Naive thymus-derived CD4-positive, alpha-beta T cell (primary cell): Measurements from ENCODE around the gene DEF6. TPM values are rescaled to one million over a fixed set of nuclear protein-coding genes. Genes with fewer than 3 reads are reported as not detected.
A peak's percentile ranks its signal among the peaks of the same experiment; 100 is the strongest.

Experiments
- ATAC-seq: fragments of 150-1000 bp; cut with Tn5 transposase; 2 replicates; pipeline ENCODE4 v1.10.0; 2021; ENCODE audit warnings: mild to moderate bottlenecking, moderate library complexity
- CTCF ChIA-PET: fragments of 350-600 bp; sonication (Branson Sonifier 250); formaldehyde crosslinking; loops from one replicate; lab custom pipeline; 2021; ENCODE audit warnings: antibody characterized with exemption; lab: Charles Lee
- POLR2A ChIA-PET: fragments of 350-600 bp; sonication (Branson Sonifier 250); formaldehyde crosslinking; loops from one replicate; lab custom pipeline; 2021; ENCODE audit warnings: antibody characterized with exemption, inconsistent platforms; lab: Charles Lee
- DNase-seq, 9 donors: peaks; one replicate each; pipeline versions ENCODE4 v3.0.0 to v3.0.0-alpha.2; 2020 to 2022; ENCODE audit warnings: mixed read lengths in 1 of 9
- H3K27ac ChIP-seq: one replicate; pipeline ENCODE4 v1.7.0; 2013; ENCODE audit warnings: mild to moderate bottlenecking, low read depth, low read length, moderate library complexity
- H3K27me3 ChIP-seq, 2 donors: one replicate each; pipeline ENCODE4 v1.7.0; 2013; ENCODE audit warnings: low read length in 2 of 2, mild to moderate bottlenecking in 2 of 2, moderate library complexity in 2 of 2; ENCODE audit not compliant: control insufficient read depth in 2 of 2, insufficient read depth in 2 of 2
- H3K36me3 ChIP-seq, 3 experiments: 1 replicate in 2 of 3; 2 replicates in 1 of 3; pipeline ENCODE4 v1.7.0; 2013; ENCODE audit warnings: low read length in 3 of 3, mild to moderate bottlenecking in 3 of 3, moderate library complexity in 1 of 3; ENCODE audit not compliant: insufficient read depth in 3 of 3, control insufficient read depth in 2 of 3
- H3K4me1 ChIP-seq, 2 donors: one replicate each; pipeline ENCODE4 v1.7.0; 2013; ENCODE audit warnings: low read length in 2 of 2, mild to moderate bottlenecking in 2 of 2, moderate library complexity in 1 of 2; ENCODE audit not compliant: control insufficient read depth in 2 of 2, insufficient read depth in 2 of 2
- H3K4me3 ChIP-seq: 2 replicates; pipeline ENCODE4 v1.7.0; 2013; ENCODE audit warnings: mild to moderate bottlenecking, low read length
- H3K9me3 ChIP-seq, 3 experiments: 1 replicate in 2 of 3; 2 replicates in 1 of 3; pipeline ENCODE4 v1.7.0; 2013; ENCODE audit warnings: low read length in 3 of 3; ENCODE audit not compliant: control insufficient read depth in 2 of 3
- H3K27ac Mint-ChIP-seq, 9 donors: one replicate each; pipeline ENCODE4 v1.8.0; 2020 to 2022; ENCODE audit warnings: mixed read lengths in 9 of 9, mild to moderate bottlenecking in 8 of 9, moderate library complexity in 5 of 9, inconsistent platforms in 2 of 9
- H3K27me3 Mint-ChIP-seq, 5 donors: one replicate each; pipeline ENCODE4 v1.8.0; 2021 to 2022; ENCODE audit warnings: mixed read lengths in 5 of 5, mild to moderate bottlenecking in 1 of 5
- H3K36me3 Mint-ChIP-seq, 5 donors: one replicate each; pipeline ENCODE4 v1.8.0; 2020 to 2022; ENCODE audit warnings: mixed read lengths in 5 of 5, mild to moderate bottlenecking in 3 of 5, inconsistent platforms in 1 of 5
- H3K4me1 Mint-ChIP-seq, 7 donors: one replicate each; pipeline ENCODE4 v1.8.0; 2020 to 2022; ENCODE audit warnings: mixed read lengths in 7 of 7, mild to moderate bottlenecking in 3 of 7, inconsistent platforms in 1 of 7
- H3K4me3 Mint-ChIP-seq, 10 donors: one replicate each; pipeline ENCODE4 v1.8.0; 2020 to 2022; ENCODE audit warnings: mild to moderate bottlenecking in 10 of 10, mixed read lengths in 10 of 10, moderate library complexity in 6 of 10, inconsistent platforms in 2 of 10
- H3K9me3 Mint-ChIP-seq, 11 donors: one replicate each; pipeline ENCODE4 v1.8.0; 2020 to 2022; ENCODE audit warnings: mixed read lengths in 11 of 11, mild to moderate bottlenecking in 4 of 11, inconsistent platforms in 1 of 11, moderate library complexity in 1 of 11
- intact Hi-C, 2 donors: fragments of 100-400 bp; cut with micrococcal nuclease; formaldehyde crosslinking; loops; one replicate each; pipeline ENCODE4 v1.15.1; 2023
- polyA plus RNA-seq, 2 donors: library from polyadenylated mRNA; unstranded; fragments of 300-500 nt; fragmentation: Illumina TruSeq; gene quantifications; one replicate each; pipeline ENCODE4 v1.2.3, GENCODE V29; 2021
- total RNA-seq, 6 experiments: library from RNA in 5 of 6; stranded (reverse) in 5 of 6; gene quantifications; 1 replicate in 5 of 6; 2 replicates in 1 of 6; pipeline ENCODE4 v1.2.3 and lab custom pipeline; 2021 to 2026

DEF6 gene
- total and polyA plus RNA-seq, 7 experiments from 2014 or later, result 113 to 250 (median 225) TPM

DNA sequence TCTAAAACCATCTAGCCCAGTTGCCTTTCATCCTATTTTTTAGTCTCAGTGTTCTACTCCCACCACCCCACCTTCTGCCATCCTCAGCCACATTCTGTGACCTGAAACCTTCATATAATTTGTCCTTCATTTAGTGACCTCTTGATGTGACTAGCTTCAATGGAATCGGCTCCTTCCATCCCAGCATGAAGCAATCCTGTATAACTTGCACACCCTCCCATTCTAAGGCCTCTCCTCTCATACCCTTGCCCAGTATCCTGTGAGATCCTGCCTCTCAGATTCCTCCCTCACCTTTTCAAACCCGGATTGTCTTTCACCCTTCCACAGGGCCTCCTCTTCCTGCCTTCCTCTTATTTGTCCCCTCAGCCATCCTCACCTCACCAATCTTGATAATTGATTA is 35.0 kb upstream of the DEF6 start:
- peaks cover 15 to 17% of the 10 kb centered on the region in 2 donors for H3K4me1 ChIP-seq

GRCh38 chr6:35264550-35265274 is 32.9 kb upstream of the DEF6 start:
- DNase-seq, result no peak
- Histone ChIP-seq H3K36me3 (no peaks in the 10 kb centered on the region), H3K27me3 (no peaks in the 10 kb centered on the region), H3K9me3 (no peaks in the 10 kb centered on the region), H3K4me1 (peaks cover 8 to 9% of the 10 kb centered on the region in 2 donors), H3K27ac (no peak overlapping the region), H3K4me3 (no peak overlapping the region)
- Mint-ChIP-seq H3K27me3 (no peaks in the 10 kb centered on the region), H3K36me3 (peaks cover 0 to 11% (median 7%) of the 10 kb centered on the region in 5 donors), H3K9me3 (peaks cover 0 to 2% (median 0%) of the 10 kb centered on the region in 11 donors), H3K4me1 (peaks cover 42 to 76% (median 63%) of the 10 kb centered on the region in 7 donors), H3K4me3 (no peak overlapping the region), H3K27ac (peak overlapping the region in 6 of 9 donors; percentile 15 to 78 (median 70))
- no peak for ATAC-seq
- intact Hi-C loops, result no loop called here
- ChIA-PET CTCF (interaction anchor here (0.9 kb wide), 1 partner anchor 30 kb away, joined by 3 read pairs; no protein-coding TSS in a partner anchor), POLR2A (interaction anchor here (0.6 kb wide), 1 partner anchor 512 kb away, joined by 3 read pairs; no protein-coding TSS in a partner anchor)

More for the DNA sequence above, 35.0 kb upstream of the DEF6 start:
- Mint-ChIP-seq H3K9me3 (peaks cover 0 to 2% (median 0%) of the 10 kb centered on the region in 11 donors), H3K27ac (peak overlapping the region in 8 of 9 donors; percentile 6 to 71 (median 26)), H3K4me3 (peak overlapping the region in 6 of 10 donors; percentile 0 to 19 (median 7)), H3K4me1 (peaks cover 42 to 75% (median 61%) of the 10 kb centered on the region in 7 donors), H3K36me3 (peaks cover 0 to 10% (median 4%) of the 10 kb centered on the region in 5 donors), H3K27me3 (no peaks in the 10 kb centered on the region)
- H3K4me3 ChIP-seq, result no peak overlapping the region
- no peak for ATAC-seq
- ChIA-PET CTCF (no interaction called here), POLR2A (no interaction called here)
- peaks cover 0 to 9% (median 0%) of the 10 kb centered on the region in 3 experiments for H3K36me3 ChIP-seq
- no peaks in the 10 kb centered on the region for H3K9me3 ChIP-seq
- no peak overlapping the region for H3K27ac ChIP-seq
- no peak for DNase-seq
- H3K27me3 ChIP-seq, result no peaks in the 10 kb centered on the region
- intact Hi-C loops, result no loop called here

- DNase-seq (no peak), ATAC-seq (no peak)
- intact Hi-C loops, result no loop called here
- ChIA-PET CTCF (interaction anchor here (0.8 to 0.9 kb wide), 2 partner anchors 29 to 183 kb away, joined by 3 to 10 read pairs; no protein-coding TSS in a partner anchor), POLR2A (no interaction called here)
- no peaks in the 10 kb centered on the region for H3K9me3 ChIP-seq
- no peaks in the 10 kb centered on the region for H3K27me3 ChIP-seq
- Mint-ChIP-seq H3K9me3 (no peaks in the 10 kb centered on the region), H3K4me3 (no peak overlapping the region), H3K27me3 (no peaks in the 10 kb centered on the region), H3K36me3 (peaks cover 0 to 14% (median 8%) of the 10 kb centered on the region in 5 donors), H3K27ac (peak overlapping the region in 1 of 9 donors; percentile 15), H3K4me1 (peaks cover 36 to 69% (median 57%) of the 10 kb centered on the region in 7 donors)
- H3K36me3 ChIP-seq, result no peaks in the 10 kb centered on the region
- peaks cover 2 to 4% of the 10 kb centered on the region in 2 donors for H3K4me1 ChIP-seq
- H3K27ac ChIP-seq, result no peak overlapping the region
- H3K4me3 ChIP-seq, result no peak overlapping the region
Measured at GRCh38 chr6:35265523-35265922, 32.1 kb upstream of the DEF6 start.

GRCh38 chr6:35267446-35267845 is 30.2 kb upstream of the DEF6 start:
- no peaks in the 10 kb centered on the region for H3K27me3 ChIP-seq
- H3K27ac ChIP-seq, result no peak overlapping the region
- ChIA-PET CTCF (interaction anchor here (1.8 kb wide), 1 partner anchor 27 kb away, joined by 4 read pairs; no protein-coding TSS in a partner anchor), POLR2A (no interaction called here)
- no peak for DNase-seq
- H3K4me1 ChIP-seq, result no peaks in the 10 kb centered on the region
- no peaks in the 10 kb centered on the region for H3K9me3 Mint-ChIP-seq
- H3K4me1 Mint-ChIP-seq, result peaks cover 21 to 54% (median 39%) of the 10 kb centered on the region in 7 donors
- H3K4me3 ChIP-seq, result no peak overlapping the region
- peaks cover 0 to 17% (median 11%) of the 10 kb centered on the region in 5 donors for H3K36me3 Mint-ChIP-seq
- peak overlapping the region in 1 of 9 donors; percentile 30 for H3K27ac Mint-ChIP-seq
- no peak for ATAC-seq
- no peaks in the 10 kb centered on the region for H3K36me3 ChIP-seq
- H3K9me3 ChIP-seq, result no peaks in the 10 kb centered on the region
- intact Hi-C loops, result no loop called here
- no peaks in the 10 kb centered on the region for H3K27me3 Mint-ChIP-seq
- no peak overlapping the region for H3K4me3 Mint-ChIP-seq

- intact Hi-C loops, result no loop called here
Measured at GRCh38 chr6:35267897-35268296, 29.7 kb upstream of the DEF6 start.

GRCh38 chr6:35272005-35272404 is 25.6 kb upstream of the DEF6 start:
- Histone ChIP-seq H3K4me3 (no peak overlapping the region), H3K9me3 (no peaks in the 10 kb centered on the region), H3K36me3 (no peaks in the 10 kb centered on the region), H3K27ac (no peak overlapping the region), H3K4me1 (no peaks in the 10 kb centered on the region), H3K27me3 (no peaks in the 10 kb centered on the region)
- CTCF ChIA-PET, result no interaction called here
- H3K27me3 Mint-ChIP-seq, result no peaks in the 10 kb centered on the region
- H3K4me3 Mint-ChIP-seq, result no peak overlapping the region
- no peak overlapping the region for H3K27ac Mint-ChIP-seq
- H3K4me1 Mint-ChIP-seq, result peaks cover 3 to 42% (median 24%) of the 10 kb centered on the region in 7 donors
- POLR2A ChIA-PET, result no interaction called here
- intact Hi-C loops, result no loop called here
- H3K9me3 Mint-ChIP-seq, result no peaks in the 10 kb centered on the region
- peaks cover 0 to 14% (median 8%) of the 10 kb centered on the region in 5 donors for H3K36me3 Mint-ChIP-seq
- DNase-seq, result no peak
- no peak for ATAC-seq

More at GRCh38 chr6:35267897-35268296, 29.7 kb upstream of the DEF6 start:
- H3K27ac ChIP-seq, result no peak overlapping the region
- no peak for ATAC-seq
- ChIA-PET CTCF (interaction anchor here (1.8 kb wide), 1 partner anchor 28 kb away, joined by 4 read pairs; no protein-coding TSS in a partner anchor), POLR2A (interaction anchor here (1.2 kb wide), 1 partner anchor 12 kb away, joined by 3 read pairs; no protein-coding TSS in a partner anchor)
- no peaks in the 10 kb centered on the region for H3K27me3 ChIP-seq
- H3K4me1 ChIP-seq, result no peaks in the 10 kb centered on the region
- H3K4me3 Mint-ChIP-seq, result no peak overlapping the region
- peaks cover 0 to 15% (median 11%) of the 10 kb centered on the region in 5 donors for H3K36me3 Mint-ChIP-seq
- no peaks in the 10 kb centered on the region for H3K36me3 ChIP-seq
- no peaks in the 10 kb centered on the region for H3K9me3 ChIP-seq
- peaks cover 17 to 50% (median 34%) of the 10 kb centered on the region in 7 donors for H3K4me1 Mint-ChIP-seq
- peak overlapping the region in 1 of 9 donors; percentile 30 for H3K27ac Mint-ChIP-seq
- no peaks in the 10 kb centered on the region for H3K9me3 Mint-ChIP-seq
- H3K4me3 ChIP-seq, result no peak overlapping the region
- no peak for DNase-seq
- H3K27me3 Mint-ChIP-seq, result no peaks in the 10 kb centered on the region
